K562 (cell line): Measurements from ENCODE around the gene RABL6. TPM values are rescaled to one million over a fixed set of nuclear protein-coding genes. Genes with fewer than 3 reads are reported as not detected.

Experiments used
- CREB1 ChIP-seq, 2 experiments: sonication (generic) in 1 of 2; formaldehyde crosslinking in 1 of 2; IDR thresholded peaks; 2 replicates each; pipeline versions ENCODE4 v1.6.1 to v1.8.0; 2012 to 2022; ENCODE audit warnings: inconsistent platforms in 1 of 2, mild to moderate bottlenecking in 1 of 2, missing genetic modification reagents in 1 of 2, moderate library complexity in 1 of 2
- EHMT2 ChIP-seq: fragments of 450-650 bp; IDR thresholded peaks from 2 replicates; pipeline ENCODE4 v1.6.1; 2018; ENCODE audit warnings: antibody characterized with exemption
- ETV6 ChIP-seq, 3 experiments: fragments of 150-350 bp in 1 of 3; sonication (generic) in 1 of 3; formaldehyde crosslinking in 1 of 3; IDR thresholded peaks; 2 replicates each; pipeline versions ENCODE4 v1.6.1 to v1.8.0; 2014 to 2022; ENCODE audit warnings: borderline replicate concordance in 2 of 3, low read depth in 2 of 3, antibody characterized with exemption in 1 of 3, low read length in 1 of 3, mild to moderate bottlenecking in 1 of 3, missing genetic modification reagents in 1 of 3
- GABPB2 ChIP-seq: fragments of 250-450 bp; sonication (Bioruptor Pico); conservative IDR thresholded peaks from 2 replicates; pipeline ENCODE4 v1.5.1; 2021; ENCODE audit warnings: mild to moderate bottlenecking
- HSF4 ChIP-seq: fragments of 250-450 bp; sonication (Bioruptor Pico); IDR thresholded peaks from 2 replicates; pipeline ENCODE4 v2.1.2; 2022; ENCODE audit warnings: mild to moderate bottlenecking, moderate library complexity, borderline replicate concordance
- MYNN ChIP-seq, 2 experiments: sonication (generic); formaldehyde crosslinking in 1 of 2; IDR thresholded peaks; 2 replicates each; pipeline versions ENCODE4 v1.5.0 to v1.6.1; 2016 to 2020; ENCODE audit warnings: antibody characterized with exemption in 1 of 2, missing genetic modification reagents in 1 of 2
- POLR2A ChIP-seq: fragments of 450-650 bp; conservative IDR thresholded peaks from 2 replicates; pipeline ENCODE4 v1.6.1; 2016
- POLR2G ChIP-seq: fragments of 200-400 bp; formaldehyde crosslinking; IDR thresholded peaks from 2 replicates; pipeline ENCODE4 v1.6.1; 2017; ENCODE audit warnings: low read depth, mild to moderate bottlenecking, antibody characterized with exemption, low read length, moderate library complexity
- PTBP1 ChIP-seq: fragments of 200-400 bp; formaldehyde crosslinking; IDR thresholded peaks from 2 replicates; pipeline ENCODE4 v1.6.1; 2017; ENCODE audit warnings: low read depth, low read length
- TOE1 ChIP-seq, 2 experiments: fragments of 450-650 bp in 1 of 2; sonication (generic) in 1 of 2; formaldehyde crosslinking in 1 of 2; IDR thresholded peaks; 2 replicates each; pipeline versions ENCODE4 v1.7.1 to v1.8.0; 2016 to 2022; ENCODE audit warnings: borderline replicate concordance in 2 of 2, mild to moderate bottlenecking in 2 of 2, antibody characterized with exemption in 1 of 2, inconsistent platforms in 1 of 2, low read depth in 1 of 2, missing genetic modification reagents in 1 of 2, moderate library complexity in 1 of 2
- ZC3H4 ChIP-seq: sonication (generic); formaldehyde crosslinking; IDR thresholded peaks from 2 replicates; pipeline ENCODE4 v1.9.0; 2021; ENCODE audit warnings: missing genetic modification reagents, borderline replicate concordance
- ZNF77 ChIP-seq: fragments of 250-450 bp; sonication (Bioruptor Pico); IDR thresholded peaks from 2 replicates; pipeline ENCODE4 v1.5.0; 2020
- ZNF79 ChIP-seq: fragments of 250-450 bp; sonication (Bioruptor Pico); IDR thresholded peaks from 2 replicates; pipeline ENCODE4 v1.4.0; 2020; ENCODE audit warnings: low read depth, mild to moderate bottlenecking, moderate library complexity
- polyA plus RNA-seq, 8 experiments: library from polyadenylated mRNA; depleted of rRNA in 4 of 8; stranded (reverse) in 5 of 8; unstranded in 3 of 8; fragments of >200 nt; fragmentation: Nextera tagmentation in 2 of 8; fragmentation: Illumina TruSeq in 1 of 8; extraction: Ambion mirVana in 2 of 8; extraction: Trizol in 1 of 8; gene quantifications; 2 replicates each; pipeline versions ENCODE4 v1.2.1 to v1.2.3, GENCODE V29; 2011 to 2014; ENCODE audit warnings: inconsistent platforms in 1 of 8, missing spikeins in 1 of 8
- total RNA-seq, 7 experiments: library from RNA; depleted of rRNA in 6 of 7; stranded (reverse); fragments of >200 nt in 6 of 7; fragmentation: Illumina TruSeq in 2 of 7; extraction: Trizol in 2 of 7; gene quantifications; 2 replicates each; pipeline versions ENCODE4 v1.2.1 to v1.2.3, GENCODE V29; 2011 to 2021; ENCODE audit warnings: low replicate concordance in 1 of 7
- TF ChIP-seq, protein P1 (sequence below): IDR thresholded peaks from 2 replicates; pipeline ENCODE4 v1.6.1; 2011; ENCODE audit warnings: borderline replicate concordance, low read depth, mild to moderate bottlenecking, moderate library complexity, low read length; ENCODE audit not compliant: insufficient read depth, poor library complexity, severe bottlenecking

RABL6 gene
- total and polyA plus RNA-seq, 9 of the 15 experiments (the other 6 are each of a cell fraction or from before 2014, with no cell fraction given) = 5.6 to 181 (median 84.5) TPM

DNA sequence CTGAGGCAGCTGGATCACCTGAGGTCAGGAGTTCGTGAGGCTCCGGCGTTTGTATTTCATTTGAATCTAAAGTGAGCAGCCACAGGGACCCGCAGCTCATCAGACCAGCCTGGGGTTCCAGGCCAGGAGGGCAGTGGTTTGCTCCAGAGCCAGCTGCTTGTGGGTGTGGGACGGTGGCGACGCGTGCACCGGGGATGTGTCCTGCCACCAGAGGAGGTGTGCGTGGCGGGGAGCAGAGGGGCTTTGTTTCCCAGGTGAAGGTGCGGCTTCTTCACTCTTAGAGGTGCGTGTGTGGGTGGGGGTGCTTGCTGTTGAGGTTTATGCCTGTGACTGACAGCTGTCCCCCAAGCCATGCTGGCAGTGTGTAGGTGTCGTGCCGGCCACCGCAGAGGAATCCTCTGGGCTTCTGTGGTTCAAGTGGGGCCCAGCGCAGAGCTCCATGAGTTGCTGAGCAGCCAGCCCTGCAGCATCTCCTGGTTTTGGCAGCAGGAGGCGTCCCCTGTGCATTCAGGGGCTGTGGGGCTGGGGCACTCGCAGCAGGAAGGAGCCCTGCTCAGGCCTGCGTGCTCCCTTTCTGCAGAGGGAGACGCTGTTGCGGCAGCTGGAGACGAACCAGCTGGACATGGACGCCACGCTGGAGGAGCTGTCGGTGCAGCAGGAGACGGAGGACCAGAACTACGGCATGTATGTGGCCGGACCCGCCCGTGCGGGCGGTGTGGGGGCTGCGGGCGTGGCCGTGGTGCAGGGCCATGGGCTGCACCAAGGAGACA is 27.6 kb downstream of the RABL6 start (continued):
- TF ChIP-seq ZNF77 (CRISPR knock-in tag) (no peak), ZC3H4 (CRISPR knock-in tag) (no peak), POLR2A (peak; percentile 54), EHMT2 (no peak), HSF4 (no peak), ZNF79 (CRISPR knock-in tag) (no peak), CREB1 (IDR thresholded peaks at IDR 0.05) (no peak), CREB1 (CRISPR knock-in tag; IDR thresholded peaks at IDR 0.05) (no peak), ETV6 (IDR thresholded peaks at IDR 0.05; ENCODE audit: borderline replicate concordance in 1 of 2, low read depth in 2 of 2, low read length in 1 of 2) (no peak), ETV6 (CRISPR knock-in tag; IDR thresholded peaks at IDR 0.05; ENCODE audit: borderline replicate concordance) (no peak), POLR2G (peak; percentile 81), GABPB2 (CRISPR knock-in tag) (no peak), MYNN (IDR thresholded peaks at IDR 0.05) (peak; percentile 29; the same call in 1 of the 2 replicates), MYNN (CRISPR knock-in tag; IDR thresholded peaks at IDR 0.05) (no peak), PTBP1 (0 out of 2 replicates have a peak, but pooled peaks have one; percentile 28), TOE1 (IDR thresholded peaks at IDR 0.05; ENCODE audit: borderline replicate concordance) (no peak), TOE1 (CRISPR knock-in tag; IDR thresholded peaks at IDR 0.05; ENCODE audit: borderline replicate concordance, low read depth) (no peak)
- TF ChIP-seq, protein P1, sequence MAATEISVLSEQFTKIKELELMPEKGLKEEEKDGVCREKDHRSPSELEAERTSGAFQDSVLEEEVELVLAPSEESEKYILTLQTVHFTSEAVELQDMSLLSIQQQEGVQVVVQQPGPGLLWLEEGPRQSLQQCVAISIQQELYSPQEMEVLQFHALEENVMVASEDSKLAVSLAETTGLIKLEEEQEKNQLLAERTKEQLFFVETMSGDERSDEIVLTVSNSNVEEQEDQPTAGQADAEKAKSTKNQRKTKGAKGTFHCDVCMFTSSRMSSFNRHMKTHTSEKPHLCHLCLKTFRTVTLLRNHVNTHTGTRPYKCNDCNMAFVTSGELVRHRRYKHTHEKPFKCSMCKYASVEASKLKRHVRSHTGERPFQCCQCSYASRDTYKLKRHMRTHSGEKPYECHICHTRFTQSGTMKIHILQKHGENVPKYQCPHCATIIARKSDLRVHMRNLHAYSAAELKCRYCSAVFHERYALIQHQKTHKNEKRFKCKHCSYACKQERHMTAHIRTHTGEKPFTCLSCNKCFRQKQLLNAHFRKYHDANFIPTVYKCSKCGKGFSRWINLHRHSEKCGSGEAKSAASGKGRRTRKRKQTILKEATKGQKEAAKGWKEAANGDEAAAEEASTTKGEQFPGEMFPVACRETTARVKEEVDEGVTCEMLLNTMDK = no peak
- TF ChIP-seq, all 486 proteins: peak for 8
